Urothelium cell line (cell line): ENCODE measurements around the gene LRRC74A.

Source experiments
- DNase-seq: peaks from one replicate; pipeline ENCODE4 v3.0.0; 2011; ENCODE audit warnings: low spot score, mixed read lengths
- FAIRE-seq: peaks from 2 replicates; lab custom pipeline; 2011; peaks lifted over from hg19 to GRCh38; lab: Jason Lieb, UNC

LRRC74A gene

DNA sequence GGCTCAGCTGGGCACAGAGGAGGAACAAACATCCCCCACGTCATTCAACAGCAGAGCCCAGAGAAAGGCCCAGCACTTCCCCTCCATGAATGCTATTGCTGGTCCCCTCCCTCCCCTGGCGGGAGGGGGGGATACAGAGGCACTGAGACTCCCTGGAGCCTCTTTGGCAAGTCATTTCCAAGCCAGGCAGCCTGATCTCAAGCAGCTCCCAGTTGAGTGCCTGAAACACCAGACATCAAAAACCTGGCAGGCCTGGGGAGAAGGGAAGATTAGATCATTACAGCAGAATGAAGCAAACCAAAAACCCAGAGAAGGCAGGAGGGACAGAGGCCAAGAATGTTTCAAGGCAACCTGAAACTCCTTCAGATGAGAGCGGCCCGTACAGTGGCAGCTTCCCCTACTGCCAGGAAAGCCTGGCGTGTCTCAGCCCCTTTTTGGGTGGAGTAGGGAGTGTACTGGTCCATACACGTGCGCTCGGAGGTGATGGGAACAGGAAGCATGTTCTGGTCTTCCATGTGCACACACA is 92.1 kb downstream of the LRRC74A start:
- DNase-seq (no peak), FAIRE-seq (no peak)

DNA sequence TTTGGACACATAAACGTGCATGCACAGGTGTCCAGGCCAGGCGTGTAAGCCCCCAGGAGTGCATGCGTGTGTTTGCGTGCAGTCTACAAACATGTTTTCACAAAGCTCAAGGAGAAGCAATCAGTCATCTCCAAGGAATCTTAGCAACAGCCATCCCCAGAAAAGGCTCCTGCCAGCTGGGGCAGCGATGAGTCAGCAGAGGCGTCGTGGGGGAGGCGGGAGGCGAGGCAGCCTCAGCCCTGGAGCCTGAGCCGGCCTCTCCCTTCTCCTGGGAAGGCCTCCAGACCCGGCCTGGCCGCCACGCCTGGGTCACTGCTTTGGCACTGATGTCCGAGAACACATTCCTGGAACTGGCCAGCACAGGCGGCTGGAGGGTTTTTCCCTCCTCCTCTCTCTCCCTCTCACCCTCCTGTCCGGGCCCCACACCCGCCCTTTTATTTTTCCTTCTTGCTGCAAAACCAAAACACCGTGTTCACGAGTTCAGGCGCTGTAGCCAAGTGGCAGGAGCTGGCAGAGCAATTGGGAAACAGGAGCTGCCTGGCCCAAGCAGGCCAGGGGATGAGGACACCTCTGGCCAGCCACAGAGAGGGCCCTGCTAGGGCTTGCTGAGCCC is 92.7 kb downstream of the LRRC74A start:
- DNase-seq (peak; percentile 98), FAIRE-seq (peak; percentile 98)
